GM06990 (cell line): ENCODE results near the gene APCDD1L.

ENCODE experiments used
- DNase-seq: peaks from one replicate; pipeline ENCODE4 v3.0.0-alpha.2; 2011; ENCODE audit not compliant: insufficient read length; ENCODE audit errors: extremely low read depth
- H3K27me3 ChIP-seq: replicated peaks from 2 replicates; pipeline ENCODE4 v1.6.0; 2011; ENCODE audit warnings: low read length; ENCODE audit not compliant: control insufficient read depth, insufficient read depth
- H3K36me3 ChIP-seq: 2 replicates; pipeline ENCODE4 v1.5.1; 2011; ENCODE audit warnings: low read length; ENCODE audit not compliant: control insufficient read depth, insufficient read depth
- H3K4me3 ChIP-seq: replicated peaks from 2 replicates; pipeline ENCODE4 v1.5.1; 2011; ENCODE audit warnings: low read depth, mild to moderate bottlenecking, control low read depth, low read length
- TF ChIP-seq, protein P1 (sequence below): IDR thresholded peaks from 2 replicates; pipeline ENCODE4 v1.5.1; 2011; ENCODE audit warnings: low read length, control low read depth, mild to moderate bottlenecking, inconsistent platforms; ENCODE audit not compliant: insufficient read depth, poor library complexity, severe bottlenecking

Gene APCDD1L

DNA sequence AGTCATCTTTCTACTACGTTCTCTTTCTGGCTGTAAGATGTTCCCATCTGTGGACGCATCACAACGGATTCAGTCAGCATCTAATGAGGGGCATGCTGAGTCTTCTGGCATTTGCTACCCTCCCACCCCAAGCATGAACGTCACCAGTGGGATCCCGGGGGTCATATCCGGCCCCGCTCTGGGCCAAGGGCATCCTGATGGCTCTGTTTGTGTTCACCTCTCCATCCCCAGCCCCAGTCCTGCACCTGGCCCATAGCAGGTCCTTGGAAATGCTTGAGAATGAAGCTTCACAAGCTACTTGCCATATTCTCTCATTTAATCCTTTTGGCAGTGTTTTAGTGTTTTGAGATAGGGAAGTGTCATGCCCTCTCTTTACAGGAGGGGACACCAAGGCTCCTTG lies 14.9 kb downstream of the APCDD1L start:
- TF ChIP-seq, protein P1, sequence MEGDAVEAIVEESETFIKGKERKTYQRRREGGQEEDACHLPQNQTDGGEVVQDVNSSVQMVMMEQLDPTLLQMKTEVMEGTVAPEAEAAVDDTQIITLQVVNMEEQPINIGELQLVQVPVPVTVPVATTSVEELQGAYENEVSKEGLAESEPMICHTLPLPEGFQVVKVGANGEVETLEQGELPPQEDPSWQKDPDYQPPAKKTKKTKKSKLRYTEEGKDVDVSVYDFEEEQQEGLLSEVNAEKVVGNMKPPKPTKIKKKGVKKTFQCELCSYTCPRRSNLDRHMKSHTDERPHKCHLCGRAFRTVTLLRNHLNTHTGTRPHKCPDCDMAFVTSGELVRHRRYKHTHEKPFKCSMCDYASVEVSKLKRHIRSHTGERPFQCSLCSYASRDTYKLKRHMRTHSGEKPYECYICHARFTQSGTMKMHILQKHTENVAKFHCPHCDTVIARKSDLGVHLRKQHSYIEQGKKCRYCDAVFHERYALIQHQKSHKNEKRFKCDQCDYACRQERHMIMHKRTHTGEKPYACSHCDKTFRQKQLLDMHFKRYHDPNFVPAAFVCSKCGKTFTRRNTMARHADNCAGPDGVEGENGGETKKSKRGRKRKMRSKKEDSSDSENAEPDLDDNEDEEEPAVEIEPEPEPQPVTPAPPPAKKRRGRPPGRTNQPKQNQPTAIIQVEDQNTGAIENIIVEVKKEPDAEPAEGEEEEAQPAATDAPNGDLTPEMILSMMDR = no peak
- H3K36me3 ChIP-seq = no peaks in the 10 kb centered on the region
- H3K27me3 ChIP-seq = no peaks in the 10 kb centered on the region
- H3K4me3 ChIP-seq = no peak overlapping the region
- no peak for DNase-seq

DNA sequence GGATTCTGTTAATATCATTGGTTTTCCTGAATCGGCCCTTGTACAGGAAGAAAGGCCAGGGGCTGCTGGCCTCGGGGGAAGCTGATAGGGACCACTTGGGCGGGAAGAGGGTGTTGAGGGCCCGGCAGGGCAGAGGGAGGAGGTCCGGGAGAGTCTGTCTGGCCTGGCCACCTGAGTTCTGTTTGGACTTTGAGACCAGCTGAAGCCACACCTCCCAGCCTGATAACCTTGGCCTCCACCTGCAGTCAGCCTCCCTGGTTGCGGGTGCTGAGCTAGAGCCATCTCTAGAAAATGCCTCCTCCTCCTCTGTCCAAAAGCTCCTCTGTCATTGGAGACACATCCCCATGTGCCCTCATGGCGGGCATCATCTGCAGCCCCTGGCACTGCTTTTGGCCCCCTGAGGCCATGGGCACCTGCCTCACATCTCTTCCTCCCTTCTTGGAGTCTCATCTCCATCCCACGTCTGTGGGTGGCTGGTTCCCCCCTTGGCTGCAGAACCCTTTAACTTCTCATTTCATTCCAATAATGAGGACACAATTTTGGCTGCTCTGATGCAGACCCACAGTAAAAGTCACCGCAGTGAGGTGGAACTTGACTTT lies 16.6 kb downstream of the APCDD1L start:
- Histone ChIP-seq H3K36me3 (no peaks in the 10 kb centered on the region), H3K27me3 (no peaks in the 10 kb centered on the region), H3K4me3 (no peak overlapping the region)
- no peak for DNase-seq
- TF ChIP-seq, protein P1 = no peak

DNA sequence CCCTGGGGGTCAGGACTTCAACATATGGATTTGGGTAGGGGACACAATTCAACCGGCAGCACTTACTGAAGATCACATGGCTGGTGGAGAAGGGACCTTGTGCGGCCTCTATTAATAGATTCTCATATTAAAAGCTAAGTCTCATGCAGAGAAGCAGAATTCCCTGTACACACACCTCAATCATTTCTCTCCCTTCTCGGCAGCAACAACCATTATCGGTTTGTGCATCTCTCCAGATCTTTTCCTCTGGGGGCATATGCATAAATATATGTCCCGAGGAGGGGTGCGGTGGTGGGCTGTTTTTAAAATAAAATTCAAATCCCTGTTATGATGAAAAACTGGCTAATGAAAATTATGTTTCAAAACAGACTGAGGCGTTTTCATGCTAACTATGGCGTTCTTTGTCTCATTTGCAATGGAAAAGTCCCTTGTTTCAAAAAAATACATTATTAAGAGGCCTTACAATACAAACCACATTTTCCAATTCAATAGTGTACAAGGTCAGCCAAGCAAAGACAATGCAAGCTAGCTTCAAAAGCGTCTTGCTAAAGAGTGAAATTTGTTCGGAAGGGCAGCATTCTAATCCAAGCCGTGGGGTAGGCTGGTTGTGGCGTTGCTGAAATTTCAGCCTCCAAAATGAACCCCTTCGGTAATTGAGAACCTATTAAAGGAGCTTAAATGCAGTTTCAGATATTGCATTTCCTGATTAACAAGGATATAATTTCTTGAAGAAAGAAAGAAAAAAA lies 17.3 kb downstream of the APCDD1L start:
- H3K4me3 ChIP-seq = no peak overlapping the region
- DNase-seq = no peak
- TF ChIP-seq, protein P1 = no peak

DNA sequence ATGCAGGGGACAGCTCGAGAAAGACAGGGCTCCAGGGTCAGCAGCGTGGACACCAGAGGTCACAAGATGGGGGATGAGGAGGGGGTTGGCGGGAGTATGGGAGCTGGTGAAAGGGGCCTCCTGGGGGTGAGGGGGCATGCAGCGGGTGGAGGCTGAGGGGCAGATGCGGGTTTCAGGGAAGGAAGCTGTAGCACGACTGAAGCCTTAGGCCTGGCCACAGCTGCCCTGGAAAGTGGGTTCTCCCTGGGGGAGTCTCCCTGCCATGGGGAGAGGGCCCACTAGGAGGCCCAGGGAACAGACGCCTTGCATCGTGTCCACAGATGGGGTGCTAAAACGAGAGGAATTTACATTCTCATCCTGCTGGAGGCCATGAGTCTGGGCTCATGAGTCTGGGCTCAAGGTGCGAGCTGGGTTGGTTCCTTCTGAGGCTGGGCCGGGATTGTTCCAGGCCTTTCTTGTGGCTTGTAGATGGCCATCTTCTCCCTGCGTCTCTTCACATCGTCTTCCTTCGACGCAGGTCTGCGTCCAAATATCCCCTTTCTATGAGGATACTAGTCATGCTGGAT lies 18.0 kb downstream of the APCDD1L start:
- TF ChIP-seq, protein P1 = no peak
- no peaks in the 10 kb centered on the region for H3K36me3 ChIP-seq
- no peak for DNase-seq

More for the DNA sequence above, 17.3 kb downstream of the APCDD1L start:
- no peaks in the 10 kb centered on the region for H3K27me3 ChIP-seq
- no peaks in the 10 kb centered on the region for H3K36me3 ChIP-seq

DNA sequence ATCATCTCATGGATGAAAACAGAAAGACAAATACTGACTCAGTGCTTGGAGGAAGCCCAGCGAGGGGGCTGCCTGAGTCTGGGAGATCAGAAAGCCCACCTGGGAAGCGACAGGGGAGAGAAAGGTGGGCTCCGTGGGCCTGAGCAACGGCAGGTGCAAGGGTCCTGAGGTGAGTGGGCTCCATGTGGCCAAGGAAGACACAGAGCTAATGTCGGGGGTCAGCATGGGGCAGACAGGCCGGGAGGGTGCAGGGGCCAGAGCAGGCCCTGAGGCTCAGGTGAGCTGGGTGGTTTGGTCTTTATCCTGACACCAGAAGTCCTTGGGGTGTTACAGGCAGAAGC lies 18.8 kb downstream of the APCDD1L start:
- TF ChIP-seq, protein P1 = no peak
- Histone ChIP-seq H3K4me3 (no peak overlapping the region), H3K27me3 (no peaks in the 10 kb centered on the region), H3K36me3 (no peaks in the 10 kb centered on the region)
- DNase-seq = no peak

More for the DNA sequence above, 18.0 kb downstream of the APCDD1L start:
- H3K4me3 ChIP-seq = no peak overlapping the region
- H3K27me3 ChIP-seq = no peaks in the 10 kb centered on the region
